Memory B cell (primary cell): Measurements from ENCODE around the gene PLCB2.

Experiments
- ATAC-seq: fragments of 150-1000 bp; cut with Tn5 transposase; 2 replicates; pipeline ENCODE4 v1.10.0; 2021; ENCODE audit warnings: low read depth, mild to moderate bottlenecking, moderate library complexity
- DNase-seq, 2 donors: peaks; one replicate each; pipeline ENCODE4 v3.0.0; 2022; ENCODE audit warnings: low spot score in 2 of 2
- H3K27ac Mint-ChIP-seq: one replicate; pipeline ENCODE4 v1.8.0; 2022; ENCODE audit warnings: mild to moderate bottlenecking, moderate library complexity, mixed read lengths
- H3K27me3 Mint-ChIP-seq: one replicate; pipeline ENCODE4 v1.8.0; 2022; ENCODE audit warnings: mixed read lengths
- H3K36me3 Mint-ChIP-seq: one replicate; pipeline ENCODE4 v1.8.0; 2022; ENCODE audit warnings: mild to moderate bottlenecking, mixed read lengths
- H3K4me1 Mint-ChIP-seq: one replicate; pipeline ENCODE4 v1.8.0; 2022; ENCODE audit warnings: mixed read lengths
- H3K4me3 Mint-ChIP-seq: one replicate; pipeline ENCODE4 v1.8.0; 2022; ENCODE audit warnings: mild to moderate bottlenecking, moderate library complexity, mixed read lengths
- H3K9me3 Mint-ChIP-seq: one replicate; pipeline ENCODE4 v1.8.0; 2022; ENCODE audit warnings: mixed read lengths

PLCB2 gene, protein sequence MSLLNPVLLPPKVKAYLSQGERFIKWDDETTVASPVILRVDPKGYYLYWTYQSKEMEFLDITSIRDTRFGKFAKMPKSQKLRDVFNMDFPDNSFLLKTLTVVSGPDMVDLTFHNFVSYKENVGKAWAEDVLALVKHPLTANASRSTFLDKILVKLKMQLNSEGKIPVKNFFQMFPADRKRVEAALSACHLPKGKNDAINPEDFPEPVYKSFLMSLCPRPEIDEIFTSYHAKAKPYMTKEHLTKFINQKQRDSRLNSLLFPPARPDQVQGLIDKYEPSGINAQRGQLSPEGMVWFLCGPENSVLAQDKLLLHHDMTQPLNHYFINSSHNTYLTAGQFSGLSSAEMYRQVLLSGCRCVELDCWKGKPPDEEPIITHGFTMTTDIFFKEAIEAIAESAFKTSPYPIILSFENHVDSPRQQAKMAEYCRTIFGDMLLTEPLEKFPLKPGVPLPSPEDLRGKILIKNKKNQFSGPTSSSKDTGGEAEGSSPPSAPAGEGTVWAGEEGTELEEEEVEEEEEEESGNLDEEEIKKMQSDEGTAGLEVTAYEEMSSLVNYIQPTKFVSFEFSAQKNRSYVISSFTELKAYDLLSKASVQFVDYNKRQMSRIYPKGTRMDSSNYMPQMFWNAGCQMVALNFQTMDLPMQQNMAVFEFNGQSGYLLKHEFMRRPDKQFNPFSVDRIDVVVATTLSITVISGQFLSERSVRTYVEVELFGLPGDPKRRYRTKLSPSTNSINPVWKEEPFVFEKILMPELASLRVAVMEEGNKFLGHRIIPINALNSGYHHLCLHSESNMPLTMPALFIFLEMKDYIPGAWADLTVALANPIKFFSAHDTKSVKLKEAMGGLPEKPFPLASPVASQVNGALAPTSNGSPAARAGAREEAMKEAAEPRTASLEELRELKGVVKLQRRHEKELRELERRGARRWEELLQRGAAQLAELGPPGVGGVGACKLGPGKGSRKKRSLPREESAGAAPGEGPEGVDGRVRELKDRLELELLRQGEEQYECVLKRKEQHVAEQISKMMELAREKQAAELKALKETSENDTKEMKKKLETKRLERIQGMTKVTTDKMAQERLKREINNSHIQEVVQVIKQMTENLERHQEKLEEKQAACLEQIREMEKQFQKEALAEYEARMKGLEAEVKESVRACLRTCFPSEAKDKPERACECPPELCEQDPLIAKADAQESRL

DNA sequence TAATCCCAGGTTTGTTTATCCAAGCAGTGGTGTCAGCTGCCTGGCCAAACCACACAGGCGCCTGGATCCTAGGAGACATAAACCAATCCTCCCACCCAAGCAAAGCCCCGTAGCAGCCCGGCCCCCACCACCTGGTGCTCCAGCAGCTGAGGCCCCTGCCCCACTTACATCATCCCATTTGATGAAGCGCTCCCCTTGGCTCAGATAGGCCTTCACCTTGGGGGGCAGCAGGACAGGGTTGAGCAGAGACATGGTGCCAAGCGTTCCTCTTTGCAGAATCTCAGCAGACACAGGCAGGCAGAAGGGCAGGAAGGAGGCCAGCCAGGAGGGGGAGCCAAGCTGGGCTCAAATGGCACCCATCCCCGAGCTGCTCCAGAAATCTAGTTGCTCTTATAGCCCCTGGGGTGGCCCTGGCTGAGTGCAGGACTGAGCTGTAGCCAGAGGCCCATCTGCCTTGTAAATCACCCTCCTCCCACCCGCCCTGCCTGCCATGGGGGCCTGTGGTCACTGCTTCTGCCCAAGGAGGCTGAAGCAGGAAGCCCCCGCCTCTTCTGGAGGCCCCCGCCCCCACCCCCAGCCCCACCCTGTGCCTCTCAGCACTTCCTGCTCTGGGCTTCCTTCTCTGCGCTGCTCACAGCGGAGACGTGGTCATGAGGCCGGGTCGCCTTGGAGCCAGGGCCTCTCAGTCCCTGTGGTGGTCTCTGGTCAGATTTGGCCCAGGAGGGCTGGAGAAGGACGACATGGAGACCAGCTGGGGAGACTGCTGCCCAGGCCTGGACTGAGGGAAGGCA is at the start of gene PLCB2:
Gene PLCB2, minus strand, starts transcription at position 515 of the 791 bp plus-strand sequence. Its CDS starts 263 bp downstream, at position 252.
- Mint-ChIP-seq H3K9me3 (no peaks in the 10 kb centered on the region), H3K27ac (peak within 1 kb of the TSS; percentile 90), H3K36me3 (peaks cover 12% of the 10 kb centered on the region), H3K27me3 (no peaks in the 10 kb centered on the region), H3K4me3 (peak within 1 kb of the TSS; percentile 94), H3K4me1 (peaks cover 30% of the 10 kb centered on the region)
- ATAC-seq (peak; percentile 74), DNase-seq (peak; percentile 50 to 61)

DNA sequence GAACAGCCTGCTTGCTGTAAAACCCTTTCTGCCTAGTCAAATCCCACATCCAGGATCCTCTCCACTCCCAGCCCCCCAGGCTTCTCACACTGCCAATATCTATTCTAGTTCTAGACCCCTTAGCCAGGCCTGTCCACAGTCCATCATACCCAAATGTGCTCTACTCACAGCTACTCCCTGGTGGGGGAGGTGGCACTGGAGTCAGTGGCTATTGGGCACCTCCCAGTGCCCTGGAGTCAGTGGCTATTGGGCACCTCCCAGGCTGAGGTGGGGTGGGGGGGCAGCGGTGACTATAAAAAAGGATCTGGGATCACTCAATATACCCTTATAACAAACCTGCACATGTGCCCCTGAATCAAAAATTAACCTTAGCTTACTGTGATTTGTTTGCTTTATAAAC is 49.5 kb upstream of the PLCB2 start:
- Mint-ChIP-seq H3K36me3 (peaks cover 2% of the 10 kb centered on the region), H3K9me3 (no peaks in the 10 kb centered on the region), H3K4me3 (peak overlapping the region; percentile 16), H3K4me1 (peaks cover 10% of the 10 kb centered on the region), H3K27ac (no peak overlapping the region), H3K27me3 (peaks cover 1% of the 10 kb centered on the region)
- no peak for ATAC-seq
- no peak for DNase-seq

DNA sequence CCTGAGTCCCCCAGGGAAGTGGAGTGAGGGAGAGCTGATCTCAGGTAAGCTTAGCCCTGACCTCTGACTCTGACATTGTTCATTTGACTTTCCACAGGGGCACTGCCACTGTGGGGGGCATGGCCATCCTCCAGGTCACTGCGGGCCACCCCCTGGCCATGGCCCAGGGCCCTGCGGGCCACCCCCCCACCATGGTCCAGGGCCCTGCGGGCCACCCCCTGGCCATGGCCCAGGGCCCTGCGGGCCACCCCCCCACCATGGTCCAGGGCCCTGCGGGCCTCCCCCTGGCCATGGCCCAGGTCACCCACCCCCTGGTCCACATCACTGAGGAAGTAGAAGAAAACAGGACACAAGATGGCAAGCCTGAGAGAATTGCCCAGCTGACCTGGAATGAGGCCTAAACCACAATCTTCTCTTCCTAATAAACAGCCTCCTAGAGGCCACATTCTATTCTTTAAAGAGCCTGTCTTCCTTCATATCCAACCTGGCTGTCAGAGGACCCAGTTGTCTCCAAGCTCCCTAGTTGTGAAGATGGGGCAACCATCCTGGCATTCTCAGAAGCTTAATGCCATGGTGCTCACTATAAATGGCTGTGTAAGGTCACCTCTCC is 48.3 kb upstream of the PLCB2 start:
- ATAC-seq, result no peak
- H3K4me3 Mint-ChIP-seq, result no peak overlapping the region
- DNase-seq, result no peak
- H3K36me3 Mint-ChIP-seq, result peaks cover 2% of the 10 kb centered on the region
- peaks cover 10% of the 10 kb centered on the region for H3K4me1 Mint-ChIP-seq
- peaks cover 1% of the 10 kb centered on the region for H3K27me3 Mint-ChIP-seq
- H3K27ac Mint-ChIP-seq, result no peak overlapping the region
- H3K9me3 Mint-ChIP-seq, result no peaks in the 10 kb centered on the region

DNA sequence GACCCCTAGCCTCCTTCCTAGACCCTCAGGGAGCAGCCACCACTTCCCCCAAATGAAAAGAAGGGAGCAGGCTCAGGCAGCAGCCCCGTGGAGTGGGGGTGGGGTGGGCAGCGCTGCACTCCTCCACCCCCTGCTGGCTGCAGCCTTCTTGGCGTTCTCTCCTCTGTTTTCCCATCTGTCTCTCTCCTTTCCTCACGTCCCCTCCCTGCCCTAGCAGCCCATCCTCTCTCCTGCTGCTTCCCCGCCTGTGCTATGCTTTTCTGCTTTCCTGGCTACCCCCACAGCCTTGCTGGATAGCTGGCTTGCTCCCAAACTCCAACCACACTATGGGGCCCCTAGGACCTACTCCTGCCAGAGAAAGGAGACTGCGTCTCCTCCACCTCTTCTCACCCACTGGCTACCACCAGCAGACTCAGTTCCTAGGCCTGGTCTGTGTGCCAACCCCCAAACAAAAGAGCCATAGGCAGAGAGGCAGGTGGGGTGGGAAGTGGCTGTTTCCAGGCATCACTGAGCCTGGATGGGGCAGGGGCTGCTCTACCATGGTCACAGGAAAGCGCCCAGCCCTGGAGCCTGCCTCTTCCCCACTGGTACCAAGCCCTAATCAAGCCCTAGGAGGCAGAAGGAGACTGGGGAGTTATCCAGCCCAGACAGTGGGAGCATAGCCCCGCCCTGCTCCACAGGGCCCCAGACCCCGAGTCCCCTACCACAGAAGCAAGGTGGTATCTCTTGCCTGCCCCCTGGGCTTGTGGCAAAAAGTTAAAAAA is 46.9 kb upstream of the PLCB2 start:
- ATAC-seq, result no peak
- DNase-seq, result no peak
- Mint-ChIP-seq H3K4me3 (no peak overlapping the region), H3K36me3 (peaks cover 2% of the 10 kb centered on the region), H3K27me3 (peaks cover 1% of the 10 kb centered on the region), H3K4me1 (peaks cover 10% of the 10 kb centered on the region), H3K27ac (no peak overlapping the region), H3K9me3 (no peaks in the 10 kb centered on the region)

DNA sequence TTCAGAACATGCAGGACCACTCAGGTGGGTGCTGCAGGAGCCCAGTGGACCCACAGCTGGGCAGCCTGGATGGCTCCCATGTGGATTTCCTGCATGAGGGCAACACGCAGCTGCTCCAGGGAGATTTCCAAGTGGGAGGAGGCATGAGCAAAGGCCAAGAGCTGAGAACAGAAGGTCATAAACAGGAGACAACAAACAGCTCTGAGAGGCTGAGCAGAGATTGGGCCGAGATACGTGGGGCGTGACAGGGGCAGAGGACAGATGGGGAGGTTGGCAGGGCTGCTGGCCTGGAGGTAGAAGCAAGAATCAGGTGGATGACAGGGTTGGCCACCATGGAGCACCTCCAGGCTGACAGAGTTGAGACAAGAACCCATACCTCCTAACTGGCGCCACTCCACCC is 46.0 kb upstream of the PLCB2 start:
- no peak overlapping the region for H3K27ac Mint-ChIP-seq
- no peak overlapping the region for H3K4me3 Mint-ChIP-seq
- no peak for ATAC-seq
- peaks cover 1% of the 10 kb centered on the region for H3K27me3 Mint-ChIP-seq
- peaks cover 2% of the 10 kb centered on the region for H3K36me3 Mint-ChIP-seq
- no peaks in the 10 kb centered on the region for H3K9me3 Mint-ChIP-seq
- H3K4me1 Mint-ChIP-seq, result peaks cover 10% of the 10 kb centered on the region
- DNase-seq, result no peak

DNA sequence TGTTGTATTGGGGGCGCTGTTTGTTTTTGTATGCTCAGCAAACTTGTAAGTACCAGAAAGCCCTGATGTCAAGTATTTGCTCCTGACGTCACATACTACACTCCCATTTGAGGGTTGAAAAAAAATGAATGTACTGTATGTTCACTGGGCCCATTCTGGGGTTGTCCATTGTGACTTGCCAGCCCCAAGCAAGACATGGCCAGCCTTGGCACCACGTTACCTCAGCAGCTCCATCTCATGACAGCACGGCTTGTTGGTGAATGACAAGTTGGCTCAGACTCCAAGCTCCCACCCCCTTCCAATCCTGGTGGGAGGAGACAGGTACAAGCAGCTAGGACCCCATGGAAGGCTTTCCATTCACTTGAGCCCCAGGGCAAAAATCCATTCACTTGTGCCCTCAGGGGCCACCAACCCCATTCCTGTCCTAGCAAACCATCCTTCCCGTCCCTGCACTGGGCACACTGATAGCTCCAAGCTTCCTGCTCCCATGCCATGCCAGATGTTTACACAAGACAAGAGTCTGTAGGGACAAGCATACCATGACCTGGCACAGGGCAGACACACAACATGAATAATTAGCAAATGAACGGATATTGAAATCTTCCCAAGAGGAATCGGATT is 44.7 kb upstream of the PLCB2 start:
- Mint-ChIP-seq H3K27me3 (peaks cover 1% of the 10 kb centered on the region), H3K27ac (no peak overlapping the region), H3K9me3 (no peaks in the 10 kb centered on the region), H3K36me3 (peaks cover 2% of the 10 kb centered on the region), H3K4me3 (no peak overlapping the region), H3K4me1 (peaks cover 6% of the 10 kb centered on the region)
- DNase-seq (no peak), ATAC-seq (no peak)

DNA sequence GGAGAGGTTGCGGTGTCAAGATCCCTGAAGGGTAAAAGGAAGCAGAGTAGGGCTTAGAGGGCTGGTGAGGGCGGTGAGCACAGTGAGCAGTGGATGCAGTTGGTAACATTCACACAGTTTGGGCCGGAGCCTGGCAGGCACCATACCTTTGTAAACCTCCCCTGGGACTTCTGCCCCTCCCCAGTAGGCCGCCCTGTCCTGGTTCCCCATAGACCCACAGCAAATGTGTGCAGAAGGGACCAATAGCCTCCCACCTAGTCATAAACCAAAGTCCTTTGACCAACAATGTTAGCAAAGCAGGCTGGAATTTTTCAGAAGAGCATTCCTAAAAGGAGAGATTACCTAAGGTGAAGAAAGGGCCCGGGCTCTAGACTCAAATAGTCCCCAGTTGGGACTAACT is 41.4 kb upstream of the PLCB2 start:
- no peak for ATAC-seq
- DNase-seq, result no peak
- H3K27me3 Mint-ChIP-seq, result peaks cover 1% of the 10 kb centered on the region
- no peaks in the 10 kb centered on the region for H3K9me3 Mint-ChIP-seq
- peaks cover 2% of the 10 kb centered on the region for H3K36me3 Mint-ChIP-seq
- no peaks in the 10 kb centered on the region for H3K4me1 Mint-ChIP-seq
- peak overlapping the region; percentile 24 for H3K27ac Mint-ChIP-seq
- H3K4me3 Mint-ChIP-seq, result no peak overlapping the region

DNA sequence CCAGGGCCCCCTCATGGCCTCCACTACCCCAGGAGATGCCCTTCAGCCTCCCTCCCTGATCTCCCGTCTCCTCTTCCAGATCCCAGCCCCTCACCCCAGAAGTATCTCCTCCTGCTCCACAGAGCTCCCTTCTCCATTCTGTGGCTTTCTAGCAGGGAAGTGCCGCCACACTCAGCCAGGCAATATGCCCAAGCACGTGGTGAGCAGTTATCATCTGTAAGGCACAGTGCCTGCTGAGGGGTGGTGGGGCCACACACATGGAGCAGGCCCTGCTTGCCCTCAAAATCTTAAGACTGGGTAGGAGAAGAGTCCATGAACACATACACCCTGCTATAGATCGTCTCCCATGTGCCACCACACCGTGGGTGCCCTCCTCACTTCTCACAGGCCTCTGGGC is 40.7 kb upstream of the PLCB2 start:
- ATAC-seq, result no peak

DNA sequence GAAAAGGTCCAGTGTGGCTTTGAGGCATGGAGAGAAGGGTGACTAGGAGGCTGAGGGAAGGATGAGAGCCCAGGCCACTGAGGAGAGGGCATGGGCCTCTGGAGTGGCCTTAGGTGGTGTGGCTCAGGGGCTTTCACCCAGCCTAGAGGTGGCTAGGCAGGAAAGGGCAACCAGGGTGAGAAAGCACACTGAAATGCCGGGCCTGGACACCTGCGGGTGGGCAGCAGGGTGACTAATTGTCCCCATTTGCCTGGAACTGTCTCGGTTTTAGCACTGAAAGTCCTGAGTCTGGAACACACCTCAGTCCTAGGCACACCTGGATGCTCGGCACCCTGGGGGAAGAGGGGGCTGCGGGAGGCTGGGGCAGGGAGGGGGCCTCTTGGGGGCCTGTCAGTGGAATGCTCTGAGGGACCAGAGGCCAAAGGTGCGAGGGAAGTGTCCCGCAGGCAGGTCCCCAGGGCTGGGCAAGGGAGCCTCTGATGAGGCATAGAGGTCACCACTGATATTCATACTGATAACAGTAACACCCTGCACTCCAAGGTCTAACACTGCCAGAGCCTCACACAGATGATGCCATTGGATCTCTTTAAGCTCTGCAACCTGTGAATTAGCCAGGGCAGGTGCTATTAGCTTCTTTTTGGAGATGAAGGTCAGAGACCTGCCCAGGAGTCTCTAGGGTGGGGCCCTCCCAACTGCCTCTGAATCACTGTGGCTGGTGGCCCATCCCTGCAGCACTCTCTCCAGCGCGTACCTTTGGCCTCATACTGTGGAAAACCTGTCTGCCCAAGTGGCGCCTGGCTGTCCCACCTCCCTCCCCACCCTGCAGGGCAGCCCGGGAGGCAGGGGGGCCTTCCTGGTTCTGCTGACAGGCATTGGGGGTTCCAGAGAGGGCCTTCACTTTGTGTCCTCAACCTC is 40.1 kb upstream of the PLCB2 start:
- Mint-ChIP-seq H3K4me1 (no peaks in the 10 kb centered on the region), H3K27me3 (no peaks in the 10 kb centered on the region), H3K4me3 (no peak overlapping the region), H3K9me3 (no peaks in the 10 kb centered on the region), H3K27ac (no peak overlapping the region), H3K36me3 (peaks cover 2% of the 10 kb centered on the region)
- DNase-seq (no peak), ATAC-seq (no peak)

More for the DNA sequence above, 40.7 kb upstream of the PLCB2 start:
- H3K27ac Mint-ChIP-seq, result no peak overlapping the region
- no peaks in the 10 kb centered on the region for H3K4me1 Mint-ChIP-seq
- H3K9me3 Mint-ChIP-seq, result no peaks in the 10 kb centered on the region
- H3K4me3 Mint-ChIP-seq, result no peak overlapping the region
- H3K27me3 Mint-ChIP-seq, result no peaks in the 10 kb centered on the region
- H3K36me3 Mint-ChIP-seq, result peaks cover 2% of the 10 kb centered on the region
- no peak for DNase-seq

DNA sequence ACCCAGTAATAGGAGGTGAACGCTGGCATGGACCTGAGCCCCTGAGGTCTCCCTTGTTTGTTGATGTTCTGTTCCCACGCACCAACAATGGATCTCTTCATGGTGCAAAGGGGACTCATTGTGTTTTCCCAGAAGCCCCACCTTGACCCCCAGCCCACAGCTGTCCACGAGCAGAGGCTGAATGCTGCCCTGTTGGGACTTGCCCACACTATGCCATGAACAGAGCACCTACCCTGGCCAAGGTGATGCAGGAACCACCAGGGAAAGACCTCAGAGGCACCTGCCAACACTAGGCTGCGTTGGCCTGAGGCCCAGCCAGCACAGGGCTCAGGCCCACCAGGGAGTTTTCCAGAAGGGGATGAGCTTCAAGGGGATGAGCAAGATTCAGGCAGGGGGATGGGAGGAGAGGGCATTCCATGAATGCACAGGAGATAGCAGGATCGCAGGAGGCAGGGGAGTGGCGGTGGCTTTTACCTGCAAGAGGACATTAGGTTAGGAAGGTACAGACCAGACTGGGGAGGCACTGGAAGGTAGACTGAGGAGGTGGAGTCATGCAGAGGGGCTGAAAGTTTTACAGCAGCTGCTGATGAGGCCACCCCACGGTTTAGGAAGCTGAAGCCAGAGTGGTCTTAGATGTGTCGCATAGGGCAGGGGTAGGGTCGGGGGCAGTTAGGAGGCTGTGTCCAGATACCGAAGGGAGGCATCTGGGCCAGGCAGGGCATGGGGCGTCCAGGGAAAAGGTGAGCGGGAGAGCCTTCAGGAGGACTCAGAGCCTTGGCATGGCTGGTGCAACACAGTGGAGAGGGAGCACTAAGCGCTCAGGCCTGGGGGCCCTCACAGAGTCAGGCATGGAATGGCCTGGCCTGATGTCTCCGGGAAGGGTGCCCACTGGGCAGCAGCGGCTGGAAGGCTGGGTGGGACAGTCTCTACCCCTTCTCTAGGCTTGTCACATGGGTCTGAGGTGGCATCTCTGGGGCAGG is 39.1 kb upstream of the PLCB2 start:
- DNase-seq, result no peak
- no peaks in the 10 kb centered on the region for H3K9me3 Mint-ChIP-seq
- no peaks in the 10 kb centered on the region for H3K27me3 Mint-ChIP-seq
- ATAC-seq, result no peak
- no peaks in the 10 kb centered on the region for H3K4me1 Mint-ChIP-seq
- no peaks in the 10 kb centered on the region for H3K36me3 Mint-ChIP-seq
- H3K27ac Mint-ChIP-seq, result no peak overlapping the region
- H3K4me3 Mint-ChIP-seq, result no peak overlapping the region
